Caco-2 (cell line): ENCODE data around the gene PTCHD1. TPM values are rescaled to one million over a fixed set of nuclear protein-coding genes. Genes with fewer than 3 reads are reported as not detected.

ENCODE experiments used
- BruUV-seq: library from RNA; stranded (reverse); fragments of 400-500 nt; replicated peaks from 2 replicates; lab custom pipeline; 2021; lab: Mats Ljungman, UMichigan
- CTCF ChIA-PET: fragments of 300-600 bp; sonication (Branson Sonifier 250); formaldehyde crosslinking; loops from one replicate; lab custom pipeline; 2022; ENCODE audit warnings: antibody characterized with exemption; lab: Charles Lee
- POLR2A ChIA-PET: fragments of 300-600 bp; sonication (Branson Sonifier 250); formaldehyde crosslinking; loops from one replicate; lab custom pipeline; 2022; ENCODE audit warnings: antibody characterized with exemption; lab: Charles Lee
- DNase-seq, 2 experiments: peaks; one replicate each; pipeline versions ENCODE4 v3.0.0 to v3.0.0-alpha.2; 2020 to 2022
- H3K27me3 ChIP-seq: replicated peaks from 2 replicates; pipeline ENCODE4 v1.6.0; 2011; ENCODE audit warnings: low read length; ENCODE audit not compliant: control insufficient read depth, insufficient read depth
- H3K36me3 ChIP-seq: 2 replicates; pipeline ENCODE4 v1.5.1; 2011; ENCODE audit warnings: low read length; ENCODE audit not compliant: control insufficient read depth, insufficient read depth
- H3K4me1 ChIP-seq: fragments of 250-450 bp; sonication (Bioruptor Pico); 2 replicates; pipeline ENCODE4 v1.5.1; 2020; ENCODE audit warnings: mild to moderate bottlenecking
- H3K4me3 ChIP-seq: 2 replicates; pipeline ENCODE4 v1.5.1; 2011; ENCODE audit warnings: low read depth, mild to moderate bottlenecking, control low read depth, low read length
- H3K9me3 ChIP-seq: fragments of 250-450 bp; sonication (Bioruptor Pico); 2 replicates; pipeline ENCODE4 v1.5.1; 2020; ENCODE audit warnings: mild to moderate bottlenecking, moderate library complexity
- H3K27ac Mint-ChIP-seq: one replicate; pipeline ENCODE4 v1.8.0; 2022; ENCODE audit warnings: mixed read lengths; ENCODE audit not compliant: unreplicated experiment
- H3K27me3 Mint-ChIP-seq: one replicate; pipeline ENCODE4 v1.8.0; 2022; ENCODE audit warnings: mixed read lengths; ENCODE audit not compliant: insufficient read depth, unreplicated experiment
- H3K36me3 Mint-ChIP-seq: one replicate; pipeline ENCODE4 v1.8.0; 2022; ENCODE audit warnings: mild to moderate bottlenecking, mixed read lengths; ENCODE audit not compliant: insufficient read depth, unreplicated experiment
- H3K4me1 Mint-ChIP-seq: one replicate; pipeline ENCODE4 v1.8.0; 2022; ENCODE audit warnings: low read depth, mixed read lengths; ENCODE audit not compliant: unreplicated experiment
- H3K4me3 Mint-ChIP-seq: one replicate; pipeline ENCODE4 v1.8.0; 2022; ENCODE audit warnings: mild to moderate bottlenecking, moderate library complexity, mixed read lengths; ENCODE audit not compliant: unreplicated experiment
- H3K9me3 Mint-ChIP-seq: one replicate; pipeline ENCODE4 v1.8.0; 2022; ENCODE audit warnings: mixed read lengths; ENCODE audit not compliant: unreplicated experiment
- CTCF ChIP-seq, 2 experiments: fragments of 200-600 bp in 1 of 2; IDR thresholded peaks; 1 replicate in 1 of 2; 2 replicates in 1 of 2; pipeline versions ENCODE4 v1.5.1 to v1.8.0; 2011 to 2022; ENCODE audit warnings: antibody characterized with exemption in 1 of 2, control low read depth in 1 of 2, inconsistent platforms in 1 of 2, low read depth in 1 of 2, low read length in 1 of 2, mild to moderate bottlenecking in 1 of 2, moderate library complexity in 1 of 2; ENCODE audit not compliant: insufficient read depth in 1 of 2, severe bottlenecking in 1 of 2, unreplicated experiment in 1 of 2
- intact Hi-C: fragments of 100-400 bp; cut with micrococcal nuclease; formaldehyde crosslinking; loops from one replicate; pipeline ENCODE4 v1.10.0; 2022; ENCODE audit not compliant: unreplicated experiment
- total RNA-seq: library from RNA; stranded (reverse); gene quantifications from 2 replicates; pipeline ENCODE4 v1.2.3, GENCODE V29; 2022

PTCHD1 gene
- total RNA-seq, 1 experiment from 2014 or later = not detected

- ChIA-PET CTCF (no interaction called here), POLR2A (no interaction called here)
- H3K4me1 ChIP-seq = no peaks in the 10 kb centered on the region
- no peaks in the 10 kb centered on the region for H3K36me3 Mint-ChIP-seq
- H3K27me3 Mint-ChIP-seq = peaks cover 9% of the 10 kb centered on the region
- no TSS peak for BruUV-seq
- H3K36me3 ChIP-seq = no peaks in the 10 kb centered on the region
- no peak overlapping the region for H3K27ac Mint-ChIP-seq
- H3K4me1 Mint-ChIP-seq = no peaks in the 10 kb centered on the region
- no peak for DNase-seq
- no peak overlapping the region for H3K4me3 ChIP-seq
- H3K9me3 Mint-ChIP-seq = no peaks in the 10 kb centered on the region
- H3K4me3 Mint-ChIP-seq = no peak overlapping the region
- intact Hi-C loops = no loop called here
- TF ChIP-seq CTCF (IDR thresholded peaks at IDR 0.05; ENCODE audit: insufficient read depth in 1 of 2, low read depth in 1 of 2, low read length in 1 of 2, severe bottlenecking in 1 of 2, unreplicated experiment in 1 of 2) = no peak
- H3K9me3 ChIP-seq = no peaks in the 10 kb centered on the region
- no peaks in the 10 kb centered on the region for H3K27me3 ChIP-seq
These were observed 30.9 kb downstream of the PTCHD1 start for GRCh38 chrX:23365541-23365940.

GRCh38 chrX:23366914-23367313 lies 32.3 kb downstream of the PTCHD1 start:
- no peak overlapping the region for H3K4me3 ChIP-seq
- Mint-ChIP-seq H3K27me3 (peaks cover 7% of the 10 kb centered on the region), H3K4me3 (no peak overlapping the region)

GRCh38 chrX:23369027-23369426 lies 34.4 kb downstream of the PTCHD1 start:
- no peaks in the 10 kb centered on the region for H3K36me3 Mint-ChIP-seq
- no peak overlapping the region for H3K27ac Mint-ChIP-seq
- no peaks in the 10 kb centered on the region for H3K36me3 ChIP-seq
- H3K4me1 Mint-ChIP-seq = no peaks in the 10 kb centered on the region
- ChIA-PET POLR2A (no interaction called here), CTCF (no interaction called here)
- H3K4me3 Mint-ChIP-seq = no peak overlapping the region
- no peaks in the 10 kb centered on the region for H3K9me3 Mint-ChIP-seq
- TF ChIP-seq CTCF (IDR thresholded peaks at IDR 0.05; ENCODE audit: insufficient read depth in 1 of 2, low read depth in 1 of 2, low read length in 1 of 2, severe bottlenecking in 1 of 2, unreplicated experiment in 1 of 2) = no peak
- no peak overlapping the region for H3K4me3 ChIP-seq
- H3K9me3 ChIP-seq = no peaks in the 10 kb centered on the region
- H3K27me3 Mint-ChIP-seq = peaks cover 17% of the 10 kb centered on the region
- no peak for DNase-seq
- intact Hi-C loops = no loop called here
- H3K4me1 ChIP-seq = no peaks in the 10 kb centered on the region
- BruUV-seq = no TSS peak
- H3K27me3 ChIP-seq = no peaks in the 10 kb centered on the region

More at GRCh38 chrX:23366914-23367313, 32.3 kb downstream of the PTCHD1 start:
- Mint-ChIP-seq H3K27ac (no peak overlapping the region), H3K36me3 (no peaks in the 10 kb centered on the region), H3K4me1 (no peaks in the 10 kb centered on the region), H3K9me3 (no peaks in the 10 kb centered on the region)
- intact Hi-C loops = no loop called here
- no peaks in the 10 kb centered on the region for H3K36me3 ChIP-seq
- no TSS peak for BruUV-seq
- no peaks in the 10 kb centered on the region for H3K27me3 ChIP-seq
- POLR2A ChIA-PET = no interaction called here
- DNase-seq = no peak
- no peak for TF ChIP-seq CTCF (IDR thresholded peaks at IDR 0.05; ENCODE audit: insufficient read depth in 1 of 2, low read depth in 1 of 2, low read length in 1 of 2, severe bottlenecking in 1 of 2, unreplicated experiment in 1 of 2)
- CTCF ChIA-PET = no interaction called here
- no peaks in the 10 kb centered on the region for H3K4me1 ChIP-seq
- no peaks in the 10 kb centered on the region for H3K9me3 ChIP-seq
